IMR-90 (cell line): ENCODE measurements around the gene EPHX1. TPM values are rescaled to one million over a fixed set of nuclear protein-coding genes. Genes with fewer than 3 reads are reported as not detected.
A peak's percentile ranks its signal among the peaks of the same experiment; 100 is the strongest.

ENCODE experiments used
- ATAC-seq: fragments of 200-7000 bp; cut with Tn5 transposase; 2 replicates; pipeline ENCODE4 v1.9.1; 2020; ENCODE audit warnings: low read depth, mild to moderate bottlenecking, moderate library complexity
- BruUV-seq: library from RNA; stranded (reverse); fragments of 400-500 nt; replicated peaks from 2 replicates; lab custom pipeline; 2021; lab: Mats Ljungman, UMichigan
- CTCF ChIA-PET: fragments of 300-600 bp; formaldehyde crosslinking; extraction: SDS; loops from one replicate; lab custom pipeline; 2021; ENCODE audit warnings: antibody characterized with exemption; lab: Yijun Ruan, JAX
- POLR2A ChIA-PET: fragments of 300-600 bp; sonication (Branson Sonifier 250); formaldehyde crosslinking; loops from one replicate; lab custom pipeline; 2022; ENCODE audit warnings: antibody characterized with exemption; ENCODE audit not compliant: unreplicated experiment; lab: Charles Lee
- DNase-seq: peaks from one replicate; pipeline ENCODE4 v3.0.0; 2013
- H2AFZ ChIP-seq: replicated peaks from 2 replicates; pipeline ENCODE3; 2013; ENCODE audit warnings: low read length, mild to moderate bottlenecking; ENCODE audit not compliant: poor library complexity
- H2AK5ac ChIP-seq: 2 replicates; pipeline ENCODE4 v1.6.1; 2013; ENCODE audit warnings: low read depth, low read length, inconsistent platforms
- H2AK9ac ChIP-seq: replicated peaks from 2 replicates; pipeline ENCODE3; 2013; ENCODE audit warnings: mild to moderate bottlenecking, low read depth, low read length, moderate library complexity; ENCODE audit not compliant: poor library complexity
- H2BK120ac ChIP-seq: 2 replicates; pipeline ENCODE4 v1.6.1; 2013; ENCODE audit warnings: low read depth, low read length, inconsistent platforms
- H2BK15ac ChIP-seq: 3 replicates; pipeline ENCODE4 v1.6.1; 2013; ENCODE audit warnings: low read depth, low read length, inconsistent platforms
- H2BK20ac ChIP-seq: 2 replicates; pipeline ENCODE4 v1.6.1; 2013; ENCODE audit warnings: low read depth, mild to moderate bottlenecking, inconsistent platforms, low read length, moderate library complexity
- H2BK5ac ChIP-seq: 2 replicates; pipeline ENCODE4 v1.6.1; 2013; ENCODE audit warnings: mild to moderate bottlenecking, low read depth, low read length, inconsistent platforms; ENCODE audit not compliant: poor library complexity, severe bottlenecking
- H3K14ac ChIP-seq: replicated peaks from 2 replicates; pipeline ENCODE4 v1.6.1; 2013; ENCODE audit warnings: low read depth, low read length, inconsistent platforms
- H3K18ac ChIP-seq: 2 replicates; pipeline ENCODE4 v1.6.1; 2013; ENCODE audit warnings: low read depth, low read length, control low read depth
- H3K23ac ChIP-seq: 2 replicates; pipeline ENCODE4 v1.6.1; 2013; ENCODE audit warnings: low read depth, low read length, inconsistent platforms
- H3K27ac ChIP-seq: 2 replicates; pipeline ENCODE4 v1.5.1; 2013; ENCODE audit warnings: mild to moderate bottlenecking, control low read depth, low read length; ENCODE audit not compliant: insufficient read depth
- H3K27me3 ChIP-seq: 2 replicates; pipeline ENCODE4 v1.6.1; 2013; ENCODE audit warnings: low read length; ENCODE audit not compliant: control insufficient read depth, insufficient read depth
- H3K36me3 ChIP-seq: 2 replicates; pipeline ENCODE4 v1.6.1; 2013; ENCODE audit warnings: low read length, mixed read lengths; ENCODE audit not compliant: control insufficient read depth, insufficient read depth
- H3K4ac ChIP-seq: 2 replicates; pipeline ENCODE4 v1.6.1; 2013; ENCODE audit warnings: low read depth, low read length, inconsistent platforms
- H3K4me1 ChIP-seq: 2 replicates; pipeline ENCODE4 v1.6.1; 2013; ENCODE audit warnings: low read length, mixed read lengths; ENCODE audit not compliant: control insufficient read depth, insufficient read depth
- H3K4me2 ChIP-seq: 2 replicates; pipeline ENCODE4 v1.6.1; 2013; ENCODE audit warnings: low read depth, mild to moderate bottlenecking, control low read depth, low read length, moderate library complexity
- H3K4me3 ChIP-seq: 2 replicates; pipeline ENCODE4 v1.5.1; 2013; ENCODE audit warnings: low read depth, mild to moderate bottlenecking, control low read depth, low read length, moderate library complexity; ENCODE audit not compliant: insufficient read depth
- H3K56ac ChIP-seq: 2 replicates; pipeline ENCODE4 v1.6.1; 2013; ENCODE audit warnings: low read length, inconsistent platforms; ENCODE audit not compliant: insufficient read depth; ENCODE audit errors: extremely low read depth
- H3K79me1 ChIP-seq, 2 experiments: 2 replicates each; pipeline ENCODE4 v1.6.1; 2013; ENCODE audit warnings: low read length in 2 of 2, inconsistent platforms in 1 of 2, low read depth in 1 of 2
- H3K9ac ChIP-seq: 2 replicates; pipeline ENCODE4 v1.6.1; 2013; ENCODE audit warnings: low read depth, low read length, control low read depth
- H3K9me1 ChIP-seq: 2 replicates; pipeline ENCODE4 v1.6.1; 2013; ENCODE audit warnings: low read length, inconsistent platforms; ENCODE audit not compliant: insufficient read depth
- H3K9me3 ChIP-seq: 2 replicates; pipeline ENCODE4 v1.6.1; 2013; ENCODE audit warnings: low read length; ENCODE audit not compliant: control insufficient read depth, insufficient read depth
- H4K20me1 ChIP-seq: 2 replicates; pipeline ENCODE4 v1.6.1; 2013; ENCODE audit warnings: low read length, inconsistent platforms; ENCODE audit not compliant: insufficient read depth
- H4K5ac ChIP-seq: 2 replicates; pipeline ENCODE4 v1.6.1; 2013; ENCODE audit warnings: mild to moderate bottlenecking, low read depth, low read length, control low read depth
- H4K8ac ChIP-seq, 2 experiments: 2 replicates each; pipeline ENCODE4 v1.6.1; 2013; ENCODE audit warnings: low read depth in 2 of 2, low read length in 2 of 2, control low read depth in 1 of 2, inconsistent platforms in 1 of 2
- H4K91ac ChIP-seq: 2 replicates; pipeline ENCODE4 v1.6.1; 2013; ENCODE audit warnings: low read depth, low read length, inconsistent platforms; ENCODE audit not compliant: insufficient read depth
- CEBPB ChIP-seq: IDR thresholded peaks from 2 replicates; pipeline ENCODE4 v1.6.1; 2012; ENCODE audit warnings: low read depth, low read length, improper control_type of control experiment
- FOS ChIP-seq: fragments of 150-350 bp; IDR thresholded peaks from 2 replicates; pipeline ENCODE4 v1.6.1; 2016; ENCODE audit warnings: low read depth, low read length
- MAZ ChIP-seq: IDR thresholded peaks from 2 replicates; pipeline ENCODE4 v1.6.1; 2012; ENCODE audit warnings: low read depth, mild to moderate bottlenecking, low read length, improper control_type of control experiment, moderate library complexity, borderline replicate concordance
- WGBS, 2 experiments: methylation state at CpG; one replicate each; pipeline versions ENCODE4 v1.1.5 to v1.1.7; 2013; ENCODE audit warnings: missing lambda C conversion rate in 2 of 2; ENCODE audit not compliant: insufficient read length in 1 of 2; ENCODE audit errors: extremely low coverage in 2 of 2; 5-methylcytosine and 5-hydroxymethylcytosine counted together
- dilution Hi-C: fragments of 300-500 bp; cut with HindIII; formaldehyde crosslinking; loops from one replicate; pipeline ENCODE4 v1.14.3; 2018; ENCODE audit warnings: low sequenced_read_pairs; ENCODE audit not compliant: unreplicated experiment
- in situ Hi-C: fragments of 300-500 bp; cut with MboI; formaldehyde crosslinking; loops from 3 replicates; pipeline ENCODE4 v1.14.3; 2019; ENCODE audit warnings: low sequenced_read_pairs, inconsistent platforms, mixed read lengths
- intact Hi-C: fragments of 100-400 bp; cut with micrococcal nuclease; formaldehyde crosslinking; loops from 2 replicates; pipeline ENCODE4 v1.10.0; 2022
- polyA plus RNA-seq, 3 experiments: library from polyadenylated mRNA; depleted of rRNA; stranded (reverse); fragments of >200 nt; gene quantifications; 2 replicates each; pipeline ENCODE4 v1.2.3, GENCODE V29; 2012; ENCODE audit warnings: low replicate concordance in 1 of 3
- total RNA-seq: library from RNA; depleted of rRNA; stranded (reverse); fragments of >200 nt; gene quantifications from 2 replicates; pipeline ENCODE4 v1.2.3, GENCODE V29; 2012

Gene EPHX1
- total and polyA plus RNA-seq, 2 of the 4 experiments (the other 2 are of a cell fraction) = 20.3 to 46.3 TPM

DNA sequence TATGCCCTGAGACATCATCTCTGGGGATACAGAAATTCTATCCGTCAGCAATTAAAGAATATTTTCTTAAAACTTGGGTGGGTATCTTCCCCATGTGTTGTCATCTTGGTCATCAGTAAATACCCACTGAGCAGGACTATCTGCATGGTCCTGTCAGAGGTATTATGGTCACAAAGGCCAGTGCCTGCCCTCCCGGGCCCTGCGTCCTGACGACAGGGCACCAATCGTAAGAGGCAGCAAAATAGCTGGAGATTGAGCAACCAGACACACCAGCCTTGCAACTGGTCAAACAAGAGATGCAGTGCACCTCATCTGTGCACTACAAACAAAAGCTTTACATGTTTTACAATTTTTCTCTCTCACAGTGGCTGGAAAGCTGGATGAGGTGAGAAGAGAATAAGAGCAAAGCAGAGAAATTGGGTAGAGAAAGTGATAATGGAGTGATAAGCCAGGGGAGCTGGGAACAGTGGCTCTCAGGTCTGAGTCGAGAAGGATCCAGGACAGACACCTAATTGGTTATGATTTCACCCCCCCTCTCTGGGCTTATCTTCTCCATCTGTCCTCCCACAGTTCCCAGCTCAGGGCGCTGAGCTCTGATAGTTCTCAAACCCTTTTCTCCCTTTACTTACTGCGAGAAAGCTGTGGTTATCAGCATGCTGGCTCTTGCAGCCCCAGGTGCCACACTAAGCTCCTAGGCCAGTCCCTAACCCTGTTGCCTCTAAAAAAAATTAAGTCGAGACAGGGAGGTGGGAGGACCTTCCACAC, 41.1 kb upstream of the EPHX1 start:
- H3K4me3 ChIP-seq = no peak overlapping the region
- 85% methylated on average over 7 of the region's 9 CpGs; no CpG with 5 or more reads in 1 of the 2 experiments for WGBS, 2 experiments
- H3K4me2 ChIP-seq = no peak overlapping the region
- H2AK9ac ChIP-seq = no peak overlapping the region
- no peak overlapping the region for H2BK5ac ChIP-seq
- intact Hi-C loops (no loop called here), dilution Hi-C loops (no loop called here), in situ Hi-C loops (loop anchor here (5.0 kb wide), 1 partner anchor 122 kb away; no protein-coding TSS in a partner anchor)
- no peaks in the 10 kb centered on the region for H3K9me3 ChIP-seq
- peak overlapping the region; percentile 90 for H2BK120ac ChIP-seq
- DNase-seq = no peak
- peak overlapping the region; percentile 71 for H2BK20ac ChIP-seq
- H3K18ac ChIP-seq = peak overlapping the region; percentile 34; the same call in 1 of the 2 replicates
- 0 out of 4 replicates have a peak, but pooled peaks cover 0 to 3% of the 10 kb centered on the region in 2 experiments for H3K79me1 ChIP-seq
- H3K56ac ChIP-seq = no peak overlapping the region
- H3K27me3 ChIP-seq = no peaks in the 10 kb centered on the region
- peak overlapping the region; percentile 34; the same call in 2 of the 3 replicates for H2BK15ac ChIP-seq
- CTCF ChIA-PET = interaction anchor here (0.5 to 0.7 kb wide), 2 partner anchors 110 to 158 kb away, joined by 3 to 4 read pairs; no protein-coding TSS in a partner anchor
- ATAC-seq = no peak
- H4K91ac ChIP-seq = peak overlapping the region; percentile 87
- TF ChIP-seq FOS = no peak
- TF ChIP-seq MAZ = no peak
- TF ChIP-seq CEBPB = peak; percentile 39; the same call in 1 of the 2 replicates
- peak overlapping the region in 1 of 2 experiments; percentile 88; a peak in 1 of 4 replicates for H4K8ac ChIP-seq
- 0 out of 2 replicates have a peak overlapping the region, but pooled peaks have one; percentile 7 for H3K14ac ChIP-seq
- H2AK5ac ChIP-seq = peak overlapping the region; percentile 84
- H3K4ac ChIP-seq = peak overlapping the region; percentile 73
- H4K20me1 ChIP-seq = peaks cover 4% of the 10 kb centered on the region; the same call in 1 of the 2 replicates
- no peak overlapping the region for H3K23ac ChIP-seq
- H3K4me1 ChIP-seq = peaks cover 30% of the 10 kb centered on the region
- peaks cover 20% of the 10 kb centered on the region for H3K9me1 ChIP-seq
- H3K9ac ChIP-seq = no peak overlapping the region
- POLR2A ChIA-PET = no interaction called here
- no peak overlapping the region for H2AFZ ChIP-seq
- H3K27ac ChIP-seq = peak overlapping the region; percentile 77; the same call in 1 of the 2 replicates
- H4K5ac ChIP-seq = peak overlapping the region; percentile 13; the same call in 1 of the 2 replicates
- BruUV-seq = no TSS peak
- no peaks in the 10 kb centered on the region for H3K36me3 ChIP-seq
